Neural cell (in vitro differentiated cells): Measurements from ENCODE around the gene SUMF1. TPM values are rescaled to one million over a fixed set of nuclear protein-coding genes. Genes with fewer than 3 reads are reported as not detected.

Experiments
- H2AFZ ChIP-seq: fragments of 200-600, 300-800 bp; sonication (generic), shearing (Covaris generic); 2 replicates; pipeline ENCODE4 v1.6.0; 2014; ENCODE audit warnings: low read depth, mild to moderate bottlenecking, antibody characterized with exemption, low read length, moderate library complexity
- H3F3A ChIP-seq: fragments of 200-600 bp; shearing (Covaris generic); 2 replicates; pipeline ENCODE4 v1.6.1; 2016; ENCODE audit warnings: mild to moderate bottlenecking, moderate library complexity, mixed read lengths, antibody characterized with exemption, low read length; ENCODE audit not compliant: insufficient read depth, poor library complexity, severe bottlenecking
- H3K27ac ChIP-seq: fragments of 200-600, 300-800 bp; sonication (generic), shearing (Covaris generic); 2 replicates; pipeline ENCODE4 v1.5.1; 2014; ENCODE audit warnings: mild to moderate bottlenecking, low read length, moderate library complexity
- H3K27me3 ChIP-seq: fragments of 300-800, 200-600 bp; sonication (generic), shearing (Covaris generic); 2 replicates; pipeline ENCODE4 v1.6.0; 2014; ENCODE audit warnings: mild to moderate bottlenecking, low read depth, low read length, moderate library complexity; ENCODE audit not compliant: insufficient read depth
- H3K36me3 ChIP-seq: fragments of 300-800, 200-600 bp; sonication (generic), shearing (Covaris generic); 2 replicates; pipeline ENCODE4 v1.5.1; 2014; ENCODE audit warnings: mild to moderate bottlenecking, antibody characterized with exemption, low read length, moderate library complexity; ENCODE audit not compliant: insufficient read depth
- H3K4me2 ChIP-seq: fragments of 300-800, 200-600 bp; sonication (generic), shearing (Covaris generic); 2 replicates; pipeline ENCODE4 v1.6.0; 2014; ENCODE audit warnings: mild to moderate bottlenecking, low read length
- H3K4me3 ChIP-seq: fragments of 300-800, 200-600 bp; sonication (generic), shearing (Covaris generic); 2 replicates; pipeline ENCODE4 v1.5.1; 2014; ENCODE audit warnings: mild to moderate bottlenecking, low read length, moderate library complexity
- H3K79me2 ChIP-seq: fragments of 200-600 bp; shearing (Covaris generic); replicated peaks from 2 replicates; pipeline ENCODE4 v1.6.0; 2014; ENCODE audit warnings: mild to moderate bottlenecking, low read length, moderate library complexity; ENCODE audit not compliant: insufficient read depth
- H3K9ac ChIP-seq: fragments of 300-800, 200-600 bp; sonication (generic), shearing (Covaris generic); 2 replicates; pipeline ENCODE4 v1.6.1; 2016; ENCODE audit warnings: mild to moderate bottlenecking, low read length, mixed read lengths
- H3K9me2 ChIP-seq: fragments of 200-600 bp; shearing (Covaris generic); 2 replicates; pipeline ENCODE4 v1.6.1; 2016; ENCODE audit warnings: mild to moderate bottlenecking, low read length, mixed read lengths; ENCODE audit not compliant: insufficient read depth
- H3K9me3 ChIP-seq: fragments of 200-600, 300-800 bp; sonication (generic), shearing (Covaris generic); 2 replicates; pipeline ENCODE4 v1.6.1; 2016; ENCODE audit warnings: mild to moderate bottlenecking, mixed run types, low read length, moderate library complexity, mixed read lengths
- H4K20me1 ChIP-seq: fragments of 200-600 bp; shearing (Covaris generic); 2 replicates; pipeline ENCODE4 v1.6.1; 2016; ENCODE audit warnings: mild to moderate bottlenecking, mixed run types; ENCODE audit not compliant: insufficient read depth
- EP300 ChIP-seq: fragments of 450-650 bp; conservative IDR thresholded peaks from 2 replicates; pipeline ENCODE4 v1.6.1; 2014; ENCODE audit warnings: antibody characterized with exemption, mild to moderate bottlenecking, moderate library complexity; ENCODE audit not compliant: poor library complexity, severe bottlenecking
- EZH2 ChIP-seq: fragments of 200-600, 300-800 bp; shearing (Covaris generic), sonication (generic); IDR thresholded peaks from 2 replicates; pipeline ENCODE4 v1.6.1; 2014; ENCODE audit warnings: antibody characterized with exemption, low read length, borderline replicate concordance, mild to moderate bottlenecking; ENCODE audit not compliant: insufficient read depth, poor library complexity, severe bottlenecking
- MXI1 ChIP-seq: fragments of 450-650 bp; conservative IDR thresholded peaks from 2 replicates; pipeline ENCODE4 v1.6.1; 2014; ENCODE audit warnings: antibody characterized with exemption, mild to moderate bottlenecking; ENCODE audit not compliant: poor library complexity, severe bottlenecking
- POLR2AphosphoS5 ChIP-seq: IDR thresholded peaks from 2 replicates; pipeline ENCODE4 v1.6.1; 2012
- RAD21 ChIP-seq: fragments of 450-650 bp; conservative IDR thresholded peaks from 2 replicates; pipeline ENCODE4 v1.6.1; 2014; ENCODE audit warnings: antibody characterized with exemption, mild to moderate bottlenecking, moderate library complexity
- SMC3 ChIP-seq: fragments of 450-650 bp; conservative IDR thresholded peaks from 2 replicates; pipeline ENCODE4 v1.6.1; 2014; ENCODE audit warnings: antibody characterized with exemption, mild to moderate bottlenecking, moderate library complexity; ENCODE audit not compliant: poor library complexity
- TAF1 ChIP-seq: IDR thresholded peaks from 2 replicates; pipeline ENCODE4 v1.6.1; 2012; ENCODE audit warnings: low read depth
- polyA plus RNA-seq: library from polyadenylated mRNA; depleted of rRNA; stranded (reverse); fragments of >200 nt; gene quantifications from 2 replicates; pipeline ENCODE4 v1.2.3, GENCODE V29; 2014
- TF ChIP-seq, protein P1 (sequence below): IDR thresholded peaks from 2 replicates; pipeline ENCODE4 v1.6.1; 2012; ENCODE audit warnings: borderline replicate concordance
- TF ChIP-seq, protein P2 (sequence below): fragments of 450-650 bp; IDR thresholded peaks from 2 replicates; pipeline ENCODE4 v1.5.1; 2014; ENCODE audit warnings: antibody characterized with exemption, mild to moderate bottlenecking, moderate library complexity; ENCODE audit not compliant: poor library complexity, severe bottlenecking

Gene SUMF1
- polyA plus RNA-seq, 1 donor from 2014 or later: 3.6 TPM

DNA sequence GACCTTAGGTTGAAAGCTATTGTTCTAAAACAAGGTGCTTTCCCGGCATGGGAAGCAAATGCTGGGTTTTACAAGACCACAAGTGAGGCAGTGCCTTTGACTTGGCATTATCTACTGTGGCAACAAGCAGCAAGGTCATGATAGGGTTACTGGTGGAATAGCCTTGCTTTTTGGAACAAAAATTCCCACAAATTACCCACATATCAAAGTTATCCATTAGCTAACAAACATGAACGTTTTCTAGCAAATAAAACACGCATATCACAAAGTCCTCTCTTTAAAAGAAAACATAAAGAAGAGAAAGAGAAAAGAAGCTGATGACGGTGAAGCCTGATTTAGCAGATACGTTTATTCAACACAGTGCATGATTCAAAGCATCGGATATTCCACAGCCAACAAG, 106.3 kb downstream of the SUMF1 start:
- no peaks in the 10 kb centered on the region for H3K9me3 ChIP-seq
- H3K27ac ChIP-seq: no peak overlapping the region
- H3K4me3 ChIP-seq: no peak overlapping the region
- TF ChIP-seq, protein P1, sequence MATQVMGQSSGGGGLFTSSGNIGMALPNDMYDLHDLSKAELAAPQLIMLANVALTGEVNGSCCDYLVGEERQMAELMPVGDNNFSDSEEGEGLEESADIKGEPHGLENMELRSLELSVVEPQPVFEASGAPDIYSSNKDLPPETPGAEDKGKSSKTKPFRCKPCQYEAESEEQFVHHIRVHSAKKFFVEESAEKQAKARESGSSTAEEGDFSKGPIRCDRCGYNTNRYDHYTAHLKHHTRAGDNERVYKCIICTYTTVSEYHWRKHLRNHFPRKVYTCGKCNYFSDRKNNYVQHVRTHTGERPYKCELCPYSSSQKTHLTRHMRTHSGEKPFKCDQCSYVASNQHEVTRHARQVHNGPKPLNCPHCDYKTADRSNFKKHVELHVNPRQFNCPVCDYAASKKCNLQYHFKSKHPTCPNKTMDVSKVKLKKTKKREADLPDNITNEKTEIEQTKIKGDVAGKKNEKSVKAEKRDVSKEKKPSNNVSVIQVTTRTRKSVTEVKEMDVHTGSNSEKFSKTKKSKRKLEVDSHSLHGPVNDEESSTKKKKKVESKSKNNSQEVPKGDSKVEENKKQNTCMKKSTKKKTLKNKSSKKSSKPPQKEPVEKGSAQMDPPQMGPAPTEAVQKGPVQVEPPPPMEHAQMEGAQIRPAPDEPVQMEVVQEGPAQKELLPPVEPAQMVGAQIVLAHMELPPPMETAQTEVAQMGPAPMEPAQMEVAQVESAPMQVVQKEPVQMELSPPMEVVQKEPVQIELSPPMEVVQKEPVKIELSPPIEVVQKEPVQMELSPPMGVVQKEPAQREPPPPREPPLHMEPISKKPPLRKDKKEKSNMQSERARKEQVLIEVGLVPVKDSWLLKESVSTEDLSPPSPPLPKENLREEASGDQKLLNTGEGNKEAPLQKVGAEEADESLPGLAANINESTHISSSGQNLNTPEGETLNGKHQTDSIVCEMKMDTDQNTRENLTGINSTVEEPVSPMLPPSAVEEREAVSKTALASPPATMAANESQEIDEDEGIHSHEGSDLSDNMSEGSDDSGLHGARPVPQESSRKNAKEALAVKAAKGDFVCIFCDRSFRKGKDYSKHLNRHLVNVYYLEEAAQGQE: no peak
- TF ChIP-seq, protein P2, sequence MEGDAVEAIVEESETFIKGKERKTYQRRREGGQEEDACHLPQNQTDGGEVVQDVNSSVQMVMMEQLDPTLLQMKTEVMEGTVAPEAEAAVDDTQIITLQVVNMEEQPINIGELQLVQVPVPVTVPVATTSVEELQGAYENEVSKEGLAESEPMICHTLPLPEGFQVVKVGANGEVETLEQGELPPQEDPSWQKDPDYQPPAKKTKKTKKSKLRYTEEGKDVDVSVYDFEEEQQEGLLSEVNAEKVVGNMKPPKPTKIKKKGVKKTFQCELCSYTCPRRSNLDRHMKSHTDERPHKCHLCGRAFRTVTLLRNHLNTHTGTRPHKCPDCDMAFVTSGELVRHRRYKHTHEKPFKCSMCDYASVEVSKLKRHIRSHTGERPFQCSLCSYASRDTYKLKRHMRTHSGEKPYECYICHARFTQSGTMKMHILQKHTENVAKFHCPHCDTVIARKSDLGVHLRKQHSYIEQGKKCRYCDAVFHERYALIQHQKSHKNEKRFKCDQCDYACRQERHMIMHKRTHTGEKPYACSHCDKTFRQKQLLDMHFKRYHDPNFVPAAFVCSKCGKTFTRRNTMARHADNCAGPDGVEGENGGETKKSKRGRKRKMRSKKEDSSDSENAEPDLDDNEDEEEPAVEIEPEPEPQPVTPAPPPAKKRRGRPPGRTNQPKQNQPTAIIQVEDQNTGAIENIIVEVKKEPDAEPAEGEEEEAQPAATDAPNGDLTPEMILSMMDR: no peak
- no peak for TF ChIP-seq MXI1
- no peaks in the 10 kb centered on the region for H3K27me3 ChIP-seq
- H3K79me2 ChIP-seq: no peaks in the 10 kb centered on the region
- no peak overlapping the region for H2AFZ ChIP-seq
- no peak overlapping the region for H3K4me2 ChIP-seq
- H3K36me3 ChIP-seq: no peaks in the 10 kb centered on the region
- H4K20me1 ChIP-seq: no peaks in the 10 kb centered on the region
- no peaks in the 10 kb centered on the region for H3F3A ChIP-seq
- no peaks in the 10 kb centered on the region for H3K9me2 ChIP-seq
- H3K9ac ChIP-seq: no peak overlapping the region

DNA sequence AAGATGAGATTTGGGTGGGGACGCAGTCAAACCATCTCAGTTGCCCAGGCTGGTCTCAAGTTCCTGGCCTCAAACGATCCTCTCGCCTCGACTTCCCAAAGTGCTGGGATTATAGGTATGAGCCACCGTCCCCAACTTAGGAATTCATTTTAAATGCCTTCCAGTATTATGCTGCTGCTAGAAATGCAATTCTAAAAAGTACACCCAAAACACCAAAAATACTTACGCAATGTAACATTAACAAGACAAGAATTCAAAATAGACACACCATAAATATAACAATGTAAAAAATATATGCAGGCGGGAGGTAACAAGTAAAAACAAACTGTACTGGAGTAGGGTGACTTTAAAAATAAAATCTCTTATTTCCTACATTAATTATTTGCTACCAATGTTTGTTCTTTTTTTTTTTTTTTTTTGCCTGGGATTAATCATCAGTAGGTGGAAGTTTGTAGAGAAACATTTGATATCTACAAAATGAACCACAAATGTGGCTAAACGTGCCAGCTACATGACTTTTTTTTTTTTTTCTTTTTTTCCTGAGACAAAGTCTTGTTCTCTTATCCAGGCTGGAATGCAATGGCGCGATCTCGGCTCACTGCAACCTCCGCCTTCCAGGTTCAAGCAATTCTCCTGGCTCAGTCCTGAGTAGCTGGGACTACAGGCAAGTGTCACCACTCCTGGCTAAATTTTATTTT, 107.1 kb downstream of the SUMF1 start:
- H3K9me3 ChIP-seq: no peaks in the 10 kb centered on the region
- no peak overlapping the region for H3K4me3 ChIP-seq
- H3K9ac ChIP-seq: no peak overlapping the region
- H3K79me2 ChIP-seq: no peaks in the 10 kb centered on the region
- TF ChIP-seq MXI1: no peak
- TF ChIP-seq, protein P2: no peak
- TF ChIP-seq EP300: no peak
- no peak for TF ChIP-seq TAF1
- TF ChIP-seq POLR2AphosphoS5: no peak
- TF ChIP-seq RAD21: no peak
- TF ChIP-seq, protein P1: no peak
- TF ChIP-seq EZH2: no peak
- TF ChIP-seq SMC3: no peak
- no peak overlapping the region for H3K27ac ChIP-seq
- H4K20me1 ChIP-seq: no peaks in the 10 kb centered on the region
- no peak overlapping the region for H3K4me2 ChIP-seq
- no peaks in the 10 kb centered on the region for H3K9me2 ChIP-seq
- no peaks in the 10 kb centered on the region for H3K27me3 ChIP-seq
- no peaks in the 10 kb centered on the region for H3K36me3 ChIP-seq
- no peaks in the 10 kb centered on the region for H3F3A ChIP-seq
- H2AFZ ChIP-seq: no peak overlapping the region
